ENCODE results near the gene PRORP. TPM values are rescaled to one million over a fixed set of nuclear protein-coding genes. Genes with fewer than 3 reads are reported as not detected.

The PRORP gene
- total and polyA plus RNA-seq, 2 of the 8 experiments (the other 6 are each of a cell fraction or from before 2014, with no cell fraction given) = 30.0 to 44.8 TPM

DNA sequence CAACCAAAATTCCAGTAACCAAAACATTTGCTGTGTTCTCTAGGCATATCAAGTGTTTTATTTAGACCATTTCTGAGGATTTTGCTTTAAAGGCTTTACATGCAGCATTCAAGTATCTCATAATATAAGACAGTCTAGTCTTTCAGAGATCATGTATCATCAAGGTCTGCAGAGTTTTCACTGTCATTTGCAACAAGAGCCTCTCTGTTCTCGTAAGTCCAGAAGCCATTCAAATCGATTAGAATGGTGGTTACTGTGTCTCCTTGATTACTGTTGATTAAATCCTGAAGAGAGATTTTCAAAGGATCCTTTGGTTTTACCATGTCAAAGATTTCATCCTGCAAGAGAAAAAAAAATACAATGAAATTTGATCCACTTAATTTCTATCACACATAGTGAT lies 36.9 kb upstream of the PRORP start:
- H3K18ac ChIP-seq (ENCODE audit: extremely low read depth, low read length) = no peak overlapping the region
- H3K4me1 ChIP-seq (replicated peaks in 1 of 4; ENCODE audit: control insufficient read depth in 3 of 4, insufficient read depth in 4 of 4, low read length in 3 of 4) = no peaks in the 10 kb centered on the region
- CTCF ChIA-PET (ENCODE audit: partially characterized antibody) = interaction anchor here (0.9 kb wide), 1 partner anchor 130 kb away, joined by 3 read pairs; no protein-coding TSS in a partner anchor
- no peak overlapping the region for H2AFZ ChIP-seq (ENCODE audit: low read length)
- H2AK5ac ChIP-seq (ENCODE audit: low read depth, low read length) = no peak overlapping the region
- no peak overlapping the region for H3K27ac ChIP-seq (ENCODE audit: low read depth, low read length)
- no peak overlapping the region for H3K4me2 ChIP-seq (ENCODE audit: insufficient read depth in 1 of 2, low read depth in 2 of 2, low read length in 2 of 2)
- H2BK5ac ChIP-seq (ENCODE audit: low read depth, low read length) = no peak overlapping the region
- H4K20me1 ChIP-seq (replicated peaks in 1 of 2; ENCODE audit: control insufficient read depth in 1 of 2, insufficient read depth in 2 of 2, low read length in 2 of 2) = no peaks in the 10 kb centered on the region
- H3K36me3 ChIP-seq (ENCODE audit: control insufficient read depth in 2 of 4, insufficient read depth in 4 of 4, low read length in 3 of 4) = peaks cover 5 to 29% (median 10%) of the 10 kb centered on the region in 4 experiments; a peak in 6 of 8 replicates
- H4K91ac ChIP-seq (replicated peaks; ENCODE audit: insufficient read length, low read length) = no peak overlapping the region
- H3K23ac ChIP-seq (ENCODE audit: insufficient read length) = no peak overlapping the region
- H4K8ac ChIP-seq (ENCODE audit: extremely low read depth, insufficient read depth, low read length) = no peak overlapping the region
- H3K56ac ChIP-seq (replicated peaks; ENCODE audit: insufficient read length, low read depth, low read length) = no peak overlapping the region
- FAIRE-seq (no peak), DNase-seq (ENCODE audit: low read depth in 1 of 2, low spot score in 2 of 2) (no peak)
- no peak overlapping the region for H3K9ac ChIP-seq (replicated peaks in 1 of 4; ENCODE audit: extremely low read depth in 1 of 4, low read depth in 3 of 4, low read length in 3 of 4)
- H2BK15ac ChIP-seq (ENCODE audit: low read length) = no peak overlapping the region
- H3K9me3 ChIP-seq (ENCODE audit: insufficient read depth in 2 of 2, low read depth in 1 of 2, low read length in 1 of 2) = no peaks in the 10 kb centered on the region
- H2BK120ac ChIP-seq (replicated peaks; ENCODE audit: low read depth, low read length) = no peak overlapping the region
- no peak overlapping the region for H2BK12ac ChIP-seq (ENCODE audit: low read depth, low read length)
- H3K14ac ChIP-seq (ENCODE audit: insufficient read length) = no peak overlapping the region
- no peaks in the 10 kb centered on the region for H3K79me2 ChIP-seq (ENCODE audit: control insufficient read depth in 1 of 2, insufficient read depth in 2 of 2, low read length in 2 of 2)
- H2BK20ac ChIP-seq (ENCODE audit: low read length) = no peak overlapping the region
- WGBS, 2 experiments (ENCODE audit: extremely low coverage in 1 of 2, insufficient coverage in 1 of 2, insufficient read length in 1 of 2, insufficient replicate concordance in 2 of 2, low coverage in 1 of 2, low lambda C conversion rate in 2 of 2, missing lambda C conversion rate in 1 of 2) = 92% methylated on average over 2 of the region's 2 CpGs; no CpG with 5 or more reads in 1 of the 2 experiments
- H3K4ac ChIP-seq (replicated peaks; ENCODE audit: insufficient read length, low read depth, low read length) = no peak overlapping the region
- no peaks in the 10 kb centered on the region for H3K27me3 ChIP-seq (replicated peaks in 1 of 4; ENCODE audit: control insufficient read depth in 3 of 4, extremely low read depth in 1 of 4, insufficient read depth in 3 of 4, low read length in 3 of 4)
- H3K4me3 ChIP-seq (ENCODE audit: extremely low read depth in 1 of 4, insufficient read depth in 2 of 4, low read depth in 3 of 4, low read length in 4 of 4) = no peak overlapping the region
- no peaks in the 10 kb centered on the region for H3K79me1 ChIP-seq (ENCODE audit: low read depth, low read length)
- POLR2A ChIA-PET (ENCODE audit: partially characterized antibody) = no interaction called here
- H4K5ac ChIP-seq (ENCODE audit: insufficient read length, low read depth, low read length) = no peak overlapping the region
- no peaks in the 10 kb centered on the region for H3K23me2 ChIP-seq (ENCODE audit: low read depth, low read length)
- TF ChIP-seq, protein P1, sequence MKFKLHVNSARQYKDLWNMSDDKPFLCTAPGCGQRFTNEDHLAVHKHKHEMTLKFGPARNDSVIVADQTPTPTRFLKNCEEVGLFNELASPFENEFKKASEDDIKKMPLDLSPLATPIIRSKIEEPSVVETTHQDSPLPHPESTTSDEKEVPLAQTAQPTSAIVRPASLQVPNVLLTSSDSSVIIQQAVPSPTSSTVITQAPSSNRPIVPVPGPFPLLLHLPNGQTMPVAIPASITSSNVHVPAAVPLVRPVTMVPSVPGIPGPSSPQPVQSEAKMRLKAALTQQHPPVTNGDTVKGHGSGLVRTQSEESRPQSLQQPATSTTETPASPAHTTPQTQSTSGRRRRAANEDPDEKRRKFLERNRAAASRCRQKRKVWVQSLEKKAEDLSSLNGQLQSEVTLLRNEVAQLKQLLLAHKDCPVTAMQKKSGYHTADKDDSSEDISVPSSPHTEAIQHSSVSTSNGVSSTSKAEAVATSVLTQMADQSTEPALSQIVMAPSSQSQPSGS (IDR thresholded peaks at IDR 0.05; ENCODE audit: low read length) = no peak
- TF ChIP-seq, protein P2, sequence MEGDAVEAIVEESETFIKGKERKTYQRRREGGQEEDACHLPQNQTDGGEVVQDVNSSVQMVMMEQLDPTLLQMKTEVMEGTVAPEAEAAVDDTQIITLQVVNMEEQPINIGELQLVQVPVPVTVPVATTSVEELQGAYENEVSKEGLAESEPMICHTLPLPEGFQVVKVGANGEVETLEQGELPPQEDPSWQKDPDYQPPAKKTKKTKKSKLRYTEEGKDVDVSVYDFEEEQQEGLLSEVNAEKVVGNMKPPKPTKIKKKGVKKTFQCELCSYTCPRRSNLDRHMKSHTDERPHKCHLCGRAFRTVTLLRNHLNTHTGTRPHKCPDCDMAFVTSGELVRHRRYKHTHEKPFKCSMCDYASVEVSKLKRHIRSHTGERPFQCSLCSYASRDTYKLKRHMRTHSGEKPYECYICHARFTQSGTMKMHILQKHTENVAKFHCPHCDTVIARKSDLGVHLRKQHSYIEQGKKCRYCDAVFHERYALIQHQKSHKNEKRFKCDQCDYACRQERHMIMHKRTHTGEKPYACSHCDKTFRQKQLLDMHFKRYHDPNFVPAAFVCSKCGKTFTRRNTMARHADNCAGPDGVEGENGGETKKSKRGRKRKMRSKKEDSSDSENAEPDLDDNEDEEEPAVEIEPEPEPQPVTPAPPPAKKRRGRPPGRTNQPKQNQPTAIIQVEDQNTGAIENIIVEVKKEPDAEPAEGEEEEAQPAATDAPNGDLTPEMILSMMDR (IDR thresholded peaks at IDR 0.05; ENCODE audit: control extremely low read depth in 1 of 3, insufficient read depth in 1 of 3, low read depth in 1 of 3, low read length in 3 of 3) = no peak
- no peak for TF ChIP-seq EGR1 (IDR thresholded peaks at IDR 0.05; ENCODE audit: borderline replicate concordance, low read depth, low read length)
- TF ChIP-seq, protein P3, sequence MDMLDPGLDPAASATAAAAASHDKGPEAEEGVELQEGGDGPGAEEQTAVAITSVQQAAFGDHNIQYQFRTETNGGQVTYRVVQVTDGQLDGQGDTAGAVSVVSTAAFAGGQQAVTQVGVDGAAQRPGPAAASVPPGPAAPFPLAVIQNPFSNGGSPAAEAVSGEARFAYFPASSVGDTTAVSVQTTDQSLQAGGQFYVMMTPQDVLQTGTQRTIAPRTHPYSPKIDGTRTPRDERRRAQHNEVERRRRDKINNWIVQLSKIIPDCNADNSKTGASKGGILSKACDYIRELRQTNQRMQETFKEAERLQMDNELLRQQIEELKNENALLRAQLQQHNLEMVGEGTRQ (IDR thresholded peaks at IDR 0.05; ENCODE audit: low read length) = no peak
- TF ChIP-seq HDAC2 (IDR thresholded peaks at IDR 0.05; ENCODE audit: borderline replicate concordance in 1 of 2, low read depth in 2 of 2, low read length in 2 of 2) = no peak
- TF ChIP-seq RBBP5 (IDR thresholded peaks at IDR 0.05; ENCODE audit: borderline replicate concordance, low read depth, low read length) = no peak
- no peak for TF ChIP-seq TAF1 (IDR thresholded peaks at IDR 0.05; ENCODE audit: low read depth, low read length)
- TF ChIP-seq POLR2AphosphoS5 (IDR thresholded peaks at IDR 0.05; ENCODE audit: low read depth, low read length) = no peak

Measured in H1 (cell line).